Natural killer cell (primary cell): ENCODE measurements around the gene SV2C. TPM values are rescaled to one million over a fixed set of nuclear protein-coding genes. Genes with fewer than 3 reads are reported as not detected.

Source experiments
- ATAC-seq, 3 donors: fragments of 150-1000 bp in 2 of 3; fragments of 200-7000 bp in 1 of 3; cut with Tn5 transposase; 1 replicate in 1 of 3; 2 replicates in 2 of 3; pipeline ENCODE4 v1.10.0; 2021; ENCODE audit warnings: mild to moderate bottlenecking in 2 of 3, moderate library complexity in 2 of 3
- DNase-seq, 2 donors: peaks; one replicate each; pipeline versions ENCODE4 v3.0.0 to v3.0.0-alpha.2; 2013 to 2021; ENCODE audit warnings: mixed read lengths in 1 of 2
- H3K27ac ChIP-seq: one replicate; pipeline ENCODE4 v1.5.1; 2013; ENCODE audit warnings: mild to moderate bottlenecking, low read length
- H3K27me3 ChIP-seq: one replicate; pipeline ENCODE4 v1.6.1; 2013; ENCODE audit warnings: low read length; ENCODE audit not compliant: control insufficient read depth, insufficient read depth
- H3K36me3 ChIP-seq: one replicate; pipeline ENCODE4 v1.6.1; 2013; ENCODE audit warnings: low read length; ENCODE audit not compliant: control insufficient read depth, insufficient read depth
- H3K4me1 ChIP-seq: one replicate; pipeline ENCODE4 v1.6.1; 2013; ENCODE audit warnings: low read length; ENCODE audit not compliant: control insufficient read depth, insufficient read depth
- H3K4me3 ChIP-seq: one replicate; pipeline ENCODE4 v1.5.1; 2013; ENCODE audit warnings: low read length
- H3K9me3 ChIP-seq: one replicate; pipeline ENCODE4 v1.6.1; 2013; ENCODE audit warnings: low read length; ENCODE audit not compliant: control insufficient read depth, insufficient read depth
- H3K27ac Mint-ChIP-seq, 2 donors: one replicate each; pipeline ENCODE4 v1.8.0; 2022; ENCODE audit warnings: mild to moderate bottlenecking in 2 of 2, mixed read lengths in 2 of 2, moderate library complexity in 1 of 2
- H3K27me3 Mint-ChIP-seq, 2 donors: one replicate each; pipeline ENCODE4 v1.8.0; 2022; ENCODE audit warnings: low read depth in 2 of 2, mixed read lengths in 2 of 2
- H3K36me3 Mint-ChIP-seq: one replicate; pipeline ENCODE4 v1.8.0; 2022; ENCODE audit warnings: mixed read lengths
- H3K4me1 Mint-ChIP-seq, 2 donors: one replicate each; pipeline ENCODE4 v1.8.0; 2022; ENCODE audit warnings: mixed read lengths in 2 of 2
- H3K4me3 Mint-ChIP-seq: one replicate; pipeline ENCODE4 v1.8.0; 2022; ENCODE audit warnings: mild to moderate bottlenecking, moderate library complexity, mixed read lengths
- H3K9me3 Mint-ChIP-seq, 2 donors: one replicate each; pipeline ENCODE4 v1.8.0; 2022; ENCODE audit warnings: mixed read lengths in 2 of 2
- WGBS: methylation state at CpG from one replicate; pipeline ENCODE4 v1.1.7; 2013; ENCODE audit warnings: missing lambda C conversion rate; ENCODE audit not compliant: insufficient coverage; 5-methylcytosine and 5-hydroxymethylcytosine counted together
- intact Hi-C: fragments of 100-400 bp; cut with micrococcal nuclease; formaldehyde crosslinking; loops from one replicate; pipeline ENCODE4 v1.14.2; 2022
- total RNA-seq, 4 donors: library from RNA; stranded (reverse); fragments of 120-200 nt in 1 of 4; gene quantifications; one replicate each; pipeline versions ENCODE4 v1.2.3 to v1.2.4, GENCODE V29; 2013 to 2022
- TF ChIP-seq, protein P1 (sequence below): fragments of 200-600 bp; IDR thresholded peaks from one replicate; pipeline ENCODE4 v1.8.0; 2022; ENCODE audit warnings: antibody characterized with exemption

The SV2C gene
- total RNA-seq, 3 donors from 2014 or later (not counting 1 experiment from before 2014, with no cell fraction given): not detected

DNA sequence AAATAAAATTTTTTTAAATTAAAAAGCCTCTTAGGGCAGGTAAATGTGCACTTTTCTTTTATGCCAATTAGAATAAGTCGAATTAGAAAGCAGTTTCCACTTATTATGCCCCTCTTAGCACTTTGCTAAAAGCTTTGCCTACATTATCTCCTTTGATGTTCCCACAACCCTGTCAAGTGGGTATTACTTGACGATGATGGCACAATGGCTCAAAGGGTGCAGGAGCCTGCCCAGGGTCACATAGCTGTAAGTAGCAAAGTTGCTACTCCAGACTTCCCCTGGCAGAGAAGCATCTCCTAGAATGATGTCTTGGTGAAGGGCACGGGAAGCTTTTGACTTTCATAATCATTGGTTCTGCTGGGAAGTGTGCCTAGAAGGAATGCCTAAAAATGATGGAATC is 301.5 kb downstream of the SV2C start:
- Histone ChIP-seq H3K36me3 (no peaks in the 10 kb centered on the region), H3K4me1 (peaks cover 12% of the 10 kb centered on the region), H3K4me3 (no peak overlapping the region), H3K9me3 (no peaks in the 10 kb centered on the region), H3K27ac (no peak overlapping the region), H3K27me3 (no peaks in the 10 kb centered on the region)
- Mint-ChIP-seq H3K27ac (no peak overlapping the region), H3K36me3 (no peaks in the 10 kb centered on the region), H3K27me3 (no peaks in the 10 kb centered on the region), H3K9me3 (no peaks in the 10 kb centered on the region), H3K4me3 (no peak overlapping the region), H3K4me1 (peaks cover 28 to 55% of the 10 kb centered on the region in 2 donors)
- intact Hi-C loops: no loop called here
- no peak for ATAC-seq
- 56% methylated on average over 3 of the region's 3 CpGs for WGBS
- TF ChIP-seq, protein P1, sequence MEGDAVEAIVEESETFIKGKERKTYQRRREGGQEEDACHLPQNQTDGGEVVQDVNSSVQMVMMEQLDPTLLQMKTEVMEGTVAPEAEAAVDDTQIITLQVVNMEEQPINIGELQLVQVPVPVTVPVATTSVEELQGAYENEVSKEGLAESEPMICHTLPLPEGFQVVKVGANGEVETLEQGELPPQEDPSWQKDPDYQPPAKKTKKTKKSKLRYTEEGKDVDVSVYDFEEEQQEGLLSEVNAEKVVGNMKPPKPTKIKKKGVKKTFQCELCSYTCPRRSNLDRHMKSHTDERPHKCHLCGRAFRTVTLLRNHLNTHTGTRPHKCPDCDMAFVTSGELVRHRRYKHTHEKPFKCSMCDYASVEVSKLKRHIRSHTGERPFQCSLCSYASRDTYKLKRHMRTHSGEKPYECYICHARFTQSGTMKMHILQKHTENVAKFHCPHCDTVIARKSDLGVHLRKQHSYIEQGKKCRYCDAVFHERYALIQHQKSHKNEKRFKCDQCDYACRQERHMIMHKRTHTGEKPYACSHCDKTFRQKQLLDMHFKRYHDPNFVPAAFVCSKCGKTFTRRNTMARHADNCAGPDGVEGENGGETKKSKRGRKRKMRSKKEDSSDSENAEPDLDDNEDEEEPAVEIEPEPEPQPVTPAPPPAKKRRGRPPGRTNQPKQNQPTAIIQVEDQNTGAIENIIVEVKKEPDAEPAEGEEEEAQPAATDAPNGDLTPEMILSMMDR: no peak
- peak in 1 of 2 donors; percentile 63 for DNase-seq

DNA sequence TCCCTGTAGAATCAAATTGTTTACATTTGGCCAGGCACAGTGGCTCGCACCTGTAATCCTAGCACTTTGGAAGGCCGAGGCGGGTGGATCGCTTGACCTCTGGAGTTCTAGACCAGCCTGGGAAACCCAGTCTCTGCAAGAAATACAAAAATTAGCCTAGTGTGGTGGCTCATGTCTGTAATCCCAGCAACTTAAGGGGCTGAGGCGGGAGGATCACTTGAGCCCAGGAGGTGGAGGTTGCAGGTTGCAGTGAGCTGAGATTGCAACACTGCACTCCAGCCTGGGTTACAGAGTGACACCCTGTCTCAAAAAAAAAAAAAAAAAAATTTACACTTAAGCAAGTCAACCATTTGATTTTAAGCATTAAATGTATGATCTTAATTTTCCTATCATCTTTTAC is 302.4 kb downstream of the SV2C start:
- WGBS: 97% methylated on average over 5 of the region's 5 CpGs
- Mint-ChIP-seq H3K4me3 (no peak overlapping the region), H3K27ac (no peak overlapping the region), H3K9me3 (no peaks in the 10 kb centered on the region), H3K4me1 (peaks cover 36 to 59% of the 10 kb centered on the region in 2 donors), H3K36me3 (no peaks in the 10 kb centered on the region), H3K27me3 (no peaks in the 10 kb centered on the region)
- no peaks in the 10 kb centered on the region for H3K9me3 ChIP-seq
- H3K4me3 ChIP-seq: no peak overlapping the region
- TF ChIP-seq, protein P1: no peak
- no peak overlapping the region for H3K27ac ChIP-seq
- intact Hi-C loops: no loop called here
- H3K36me3 ChIP-seq: no peaks in the 10 kb centered on the region
- peaks cover 12% of the 10 kb centered on the region for H3K4me1 ChIP-seq
- no peak for ATAC-seq
- no peaks in the 10 kb centered on the region for H3K27me3 ChIP-seq
- no peak for DNase-seq

DNA sequence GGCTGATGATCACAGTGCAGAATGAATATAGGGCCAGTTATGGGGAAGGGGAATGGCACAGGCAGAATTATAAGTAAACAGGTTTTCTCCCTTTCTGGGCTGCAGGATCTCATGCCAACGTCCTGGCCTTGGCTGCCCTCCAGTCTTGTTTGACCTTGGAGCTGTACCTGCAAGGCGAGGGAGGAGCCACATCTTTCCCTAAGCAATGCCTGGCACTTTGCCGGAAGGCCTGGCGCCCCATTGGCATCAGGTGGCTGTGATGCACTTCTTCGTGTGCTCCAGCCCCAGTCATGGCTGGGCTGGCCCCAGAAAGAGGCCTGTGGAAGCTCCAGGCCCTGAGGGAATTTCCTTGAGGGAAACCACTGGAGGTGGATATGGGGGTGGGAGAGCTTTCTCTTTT is 303.2 kb downstream of the SV2C start:
- no peaks in the 10 kb centered on the region for H3K36me3 Mint-ChIP-seq
- H3K27me3 ChIP-seq: no peaks in the 10 kb centered on the region
- H3K36me3 ChIP-seq: no peaks in the 10 kb centered on the region
- H3K27me3 Mint-ChIP-seq: no peaks in the 10 kb centered on the region
- ATAC-seq (no peak), DNase-seq (no peak)
- H3K27ac ChIP-seq: no peak overlapping the region
- H3K27ac Mint-ChIP-seq: no peak overlapping the region
- TF ChIP-seq, protein P1: no peak
- H3K4me1 ChIP-seq: peaks cover 18% of the 10 kb centered on the region
- intact Hi-C loops: no loop called here
- no peak overlapping the region for H3K4me3 Mint-ChIP-seq
- H3K9me3 ChIP-seq: no peaks in the 10 kb centered on the region
- 85% methylated on average over 5 of the region's 5 CpGs for WGBS
- H3K9me3 Mint-ChIP-seq: no peaks in the 10 kb centered on the region
- H3K4me1 Mint-ChIP-seq: peaks cover 44 to 63% of the 10 kb centered on the region in 2 donors
- H3K4me3 ChIP-seq: no peak overlapping the region

DNA sequence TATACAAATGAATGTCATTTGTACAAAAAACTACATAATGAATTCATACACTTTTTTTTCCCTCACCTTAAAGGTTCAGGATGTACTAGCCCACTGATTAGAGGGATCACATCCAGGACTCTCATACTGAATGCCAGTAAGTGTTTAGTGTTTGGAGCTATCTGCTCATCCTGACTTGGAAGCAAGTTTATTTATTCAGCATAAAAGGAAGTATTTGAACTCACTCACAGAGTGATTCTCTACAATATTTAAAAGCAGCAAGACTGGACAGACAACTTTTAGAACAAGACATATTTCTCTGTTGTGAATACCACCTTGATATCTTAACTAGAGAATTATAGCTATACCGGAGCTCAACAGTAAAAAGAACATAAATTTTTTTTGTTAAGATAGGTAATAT is 305.1 kb downstream of the SV2C start:
- Histone ChIP-seq H3K4me3 (no peak overlapping the region), H3K27me3 (no peaks in the 10 kb centered on the region), H3K4me1 (peaks cover 29% of the 10 kb centered on the region), H3K36me3 (no peaks in the 10 kb centered on the region), H3K9me3 (no peaks in the 10 kb centered on the region), H3K27ac (no peak overlapping the region)
- no peak for DNase-seq
- ATAC-seq: no peak
- no CpG with 5 or more reads among the region's 1 CpG for WGBS
- Mint-ChIP-seq H3K27ac (no peak overlapping the region), H3K36me3 (no peaks in the 10 kb centered on the region), H3K4me3 (no peak overlapping the region), H3K27me3 (no peaks in the 10 kb centered on the region), H3K9me3 (no peaks in the 10 kb centered on the region), H3K4me1 (peaks cover 50 to 69% of the 10 kb centered on the region in 2 donors)
- intact Hi-C loops: no loop called here
- TF ChIP-seq, protein P1: no peak
